Colonic mucosa (tissue), 4 donors: ENCODE data around the gene RASAL2. TPM values are rescaled to one million over a fixed set of nuclear protein-coding genes. Genes with fewer than 3 reads are reported as not detected.
"Not testable (repeated sequence)": the region's sequence is repeated elsewhere in the genome, so short reads cannot be mapped to it uniquely, and the experiment has no call there.

ENCODE experiments used
- DNase-seq: peaks from one replicate; pipeline ENCODE4 v3.0.0-alpha.2; 2020
- H3K27ac ChIP-seq: fragments of 200-600 bp; one replicate; pipeline ENCODE4 v1.8.0; 2021
- H3K27me3 ChIP-seq: fragments of 200-600 bp; one replicate; pipeline ENCODE4 v1.8.0; 2021
- H3K36me3 ChIP-seq: fragments of 200-600 bp; one replicate; pipeline ENCODE4 v1.8.0; 2021
- H3K4me1 ChIP-seq: fragments of 200-600 bp; one replicate; pipeline ENCODE4 v1.8.0; 2021; ENCODE audit warnings: mild to moderate bottlenecking
- H3K4me3 ChIP-seq: fragments of 200-600 bp; one replicate; pipeline ENCODE4 v1.8.0; 2021
- H3K9ac ChIP-seq, 2 donors: one replicate each; pipeline ENCODE4 v1.7.0; 2013; ENCODE audit warnings: control low read depth in 2 of 2, low read depth in 2 of 2, low read length in 2 of 2
- H3K9me3 ChIP-seq: fragments of 200-600 bp; one replicate; pipeline ENCODE4 v1.8.0; 2021
- CTCF ChIP-seq: fragments of 200-600 bp; IDR thresholded peaks from one replicate; pipeline ENCODE4 v1.8.0; 2022; ENCODE audit warnings: antibody characterized with exemption, mild to moderate bottlenecking
- intact Hi-C: fragments of 100-400 bp; cut with DNase I; formaldehyde crosslinking; loops from one replicate; pipeline ENCODE4 v1.14.1; 2022
- total RNA-seq, 2 donors: library from RNA; stranded (reverse); fragmentation: NEBNext Ultra II Directional in 1 of 2; extraction: Animal tissue kit (Norgen Biotek cat#: 25700) in 1 of 2; gene quantifications; one replicate each; pipeline ENCODE4 v1.2.1, GENCODE V29; 2021
- donor health status: healthy.
- donor health status: DM: no; HTN: no; CAD: no.
- donor health status: DM: no; HTN: no; CAD: no.

The RASAL2 gene
- total RNA-seq, 2 donors from 2014 or later = 9.7 to 11.8 TPM

DNA sequence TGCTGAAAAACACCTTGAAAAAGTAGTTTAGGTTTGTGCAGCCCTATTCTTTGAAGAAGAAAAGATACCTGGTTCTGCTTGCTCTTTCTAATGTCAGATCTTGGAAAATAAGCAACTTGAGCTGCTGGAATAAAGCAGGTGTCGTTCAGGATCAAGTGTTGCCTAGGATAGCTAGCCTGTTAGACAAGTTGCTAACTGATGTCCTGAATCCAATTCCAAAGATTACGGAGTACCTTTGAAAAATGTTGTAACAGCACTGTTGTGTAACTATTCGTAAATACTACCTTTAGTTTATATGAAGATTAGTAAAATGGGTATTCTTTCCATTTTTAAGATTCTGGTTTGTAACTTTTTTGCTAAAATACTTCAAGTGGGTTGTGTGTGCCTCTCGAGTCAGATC, 251.3 kb downstream of the RASAL2 start:
- peaks cover 3% of the 10 kb centered on the region for H3K4me1 ChIP-seq
- H3K27me3 ChIP-seq = no peaks in the 10 kb centered on the region
- no peak for TF ChIP-seq CTCF
- intact Hi-C loops = loop anchor here (5.0 kb wide), 1 partner anchor 33 kb away; no protein-coding TSS in a partner anchor
- no peaks in the 10 kb centered on the region for H3K36me3 ChIP-seq
- H3K4me3 ChIP-seq = no peak overlapping the region
- H3K9me3 ChIP-seq = no peaks in the 10 kb centered on the region
- no peak overlapping the region for H3K9ac ChIP-seq
- H3K27ac ChIP-seq = no peak overlapping the region
- DNase-seq = no peak

- H3K9ac ChIP-seq = no peak overlapping the region
- no peak for DNase-seq
- no peak overlapping the region for H3K27ac ChIP-seq
- intact Hi-C loops = loop anchor here (5.0 kb wide), 1 partner anchor 34 kb away; no protein-coding TSS in a partner anchor
- H3K27me3 ChIP-seq = no peaks in the 10 kb centered on the region
- no peaks in the 10 kb centered on the region for H3K36me3 ChIP-seq
- peaks cover 3% of the 10 kb centered on the region for H3K4me1 ChIP-seq
- no peaks in the 10 kb centered on the region for H3K9me3 ChIP-seq
- no peak overlapping the region for H3K4me3 ChIP-seq
- no peak for TF ChIP-seq CTCF
These were observed 251.9 kb downstream of the RASAL2 start for GRCh38 chr1:178345807-178346206.

- no peaks in the 10 kb centered on the region for H3K9me3 ChIP-seq
- H3K27ac ChIP-seq = no peak overlapping the region
- no peak overlapping the region for H3K9ac ChIP-seq
- no peaks in the 10 kb centered on the region for H3K4me1 ChIP-seq
- no peak for DNase-seq
- no peaks in the 10 kb centered on the region for H3K36me3 ChIP-seq
- no peaks in the 10 kb centered on the region for H3K27me3 ChIP-seq
- TF ChIP-seq CTCF = no peak
- H3K4me3 ChIP-seq = no peak overlapping the region
- intact Hi-C loops = loop anchor here (5.0 kb wide), 1 partner anchor 38 kb away; no protein-coding TSS in a partner anchor
These were observed 255.9 kb downstream of the RASAL2 start for GRCh38 chr1:178349801-178350200.

DNA sequence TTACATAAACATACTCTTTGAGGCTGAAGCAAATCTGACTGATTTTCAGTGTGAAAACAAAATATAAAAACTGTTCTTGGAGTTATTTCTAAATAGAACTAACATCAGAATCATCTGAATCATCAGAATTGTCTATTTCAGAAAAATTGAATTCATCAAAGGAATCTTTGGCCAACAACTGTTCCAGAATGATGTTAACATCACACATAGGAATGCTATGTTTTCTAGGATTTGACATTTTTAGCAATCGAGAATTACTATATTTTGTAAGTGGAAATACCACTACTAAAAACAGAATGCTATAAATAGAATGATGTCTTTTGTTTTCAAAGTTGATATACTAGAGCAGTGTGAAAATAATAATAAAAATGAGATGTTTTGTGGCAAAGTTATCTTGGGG, 258.0 kb downstream of the RASAL2 start:
- H3K36me3 ChIP-seq, H3K4me1 ChIP-seq, H3K9ac ChIP-seq, intact Hi-C loops, H3K27ac ChIP-seq, H3K4me3 ChIP-seq, H3K27me3 ChIP-seq, DNase-seq, H3K9me3 ChIP-seq: not testable (repeated sequence)

- Histone ChIP-seq H3K9ac (no peak overlapping the region), H3K36me3 (no peaks in the 10 kb centered on the region), H3K27ac (no peak overlapping the region), H3K4me3 (no peak overlapping the region), H3K9me3 (no peaks in the 10 kb centered on the region), H3K4me1 (no peaks in the 10 kb centered on the region), H3K27me3 (no peaks in the 10 kb centered on the region)
- intact Hi-C loops = no loop called here
- TF ChIP-seq CTCF = no peak
- no peak for DNase-seq
These were observed 259.0 kb downstream of the RASAL2 start for GRCh38 chr1:178352790-178353416.

DNA sequence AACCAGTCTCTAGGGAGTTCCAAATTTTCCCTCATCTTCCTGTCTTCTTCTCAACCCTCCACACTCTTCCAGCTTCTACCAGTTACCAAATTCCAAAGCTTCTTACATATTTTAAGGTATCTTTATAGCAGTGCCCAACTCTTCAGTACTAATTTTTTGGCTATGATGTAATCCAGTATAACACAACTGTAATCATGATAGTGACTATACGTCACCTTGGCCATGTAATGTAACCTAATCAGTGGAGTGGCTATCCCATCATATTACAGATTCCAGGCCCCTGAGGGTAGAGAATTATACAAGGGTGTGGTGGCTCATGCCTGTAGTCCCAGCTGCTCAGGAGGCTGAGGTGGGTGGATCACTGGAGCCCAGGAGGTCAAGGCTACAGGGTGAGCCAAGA, 259.6 kb downstream of the RASAL2 start:
- no peak for TF ChIP-seq CTCF
- Histone ChIP-seq H3K36me3 (no peaks in the 10 kb centered on the region), H3K27me3 (no peaks in the 10 kb centered on the region), H3K9ac (no peak overlapping the region), H3K27ac (no peak overlapping the region), H3K9me3 (no peaks in the 10 kb centered on the region), H3K4me3 (no peak overlapping the region), H3K4me1 (no peaks in the 10 kb centered on the region)
- no peak for DNase-seq
- intact Hi-C loops = no loop called here
